ENCODE results near the gene RFT1.

The RFT1 gene

DNA sequence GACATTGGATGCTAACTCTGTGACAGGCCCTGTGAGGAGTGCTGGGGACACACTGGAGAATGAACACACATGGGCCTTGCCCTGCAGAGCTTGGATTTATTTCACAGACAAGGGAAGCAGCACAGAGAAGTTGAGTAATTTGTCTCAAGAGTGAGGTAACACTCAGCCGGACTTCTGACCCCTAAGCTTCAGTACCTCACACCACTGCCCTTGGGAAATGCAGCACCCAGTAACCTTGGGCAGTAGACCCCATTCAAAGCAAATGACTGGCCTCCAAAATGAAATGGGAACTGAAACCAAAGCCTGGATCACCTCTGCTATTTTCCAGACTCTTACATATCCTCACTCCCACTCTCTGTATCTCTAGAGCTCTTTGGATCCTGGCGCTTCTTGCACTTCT, 37.3 kb downstream of the RFT1 start:
- DNase-seq (ENCODE audit: extremely low spot score), result no peak
- ChIA-PET POLR2A (no interaction called here), CTCF (interaction anchor here (1.1 kb wide), 1 partner anchor 18 kb away, joined by 4 read pairs; no protein-coding TSS in a partner anchor)
- no peak for TF ChIP-seq ELF4 (IDR thresholded peaks at IDR 0.05)
- TF ChIP-seq SP1 (IDR thresholded peaks at IDR 0.05), result no peak
- TF ChIP-seq L3MBTL2 (conservative IDR thresholded peaks at IDR 0.05), result no peak
- no peak for TF ChIP-seq NFRKB (IDR thresholded peaks at IDR 0.05)
- no peak for TF ChIP-seq LEF1 (IDR thresholded peaks at IDR 0.05; ENCODE audit: borderline replicate concordance)
- TF ChIP-seq FOXM1 (IDR thresholded peaks at IDR 0.05; ENCODE audit: borderline replicate concordance), result no peak
- TF ChIP-seq FOXA1 (IDR thresholded peaks at IDR 0.05), result no peak
- no peak for TF ChIP-seq BHLHE40 (IDR thresholded peaks at IDR 0.05; ENCODE audit: borderline replicate concordance)
- TF ChIP-seq, protein P1, sequence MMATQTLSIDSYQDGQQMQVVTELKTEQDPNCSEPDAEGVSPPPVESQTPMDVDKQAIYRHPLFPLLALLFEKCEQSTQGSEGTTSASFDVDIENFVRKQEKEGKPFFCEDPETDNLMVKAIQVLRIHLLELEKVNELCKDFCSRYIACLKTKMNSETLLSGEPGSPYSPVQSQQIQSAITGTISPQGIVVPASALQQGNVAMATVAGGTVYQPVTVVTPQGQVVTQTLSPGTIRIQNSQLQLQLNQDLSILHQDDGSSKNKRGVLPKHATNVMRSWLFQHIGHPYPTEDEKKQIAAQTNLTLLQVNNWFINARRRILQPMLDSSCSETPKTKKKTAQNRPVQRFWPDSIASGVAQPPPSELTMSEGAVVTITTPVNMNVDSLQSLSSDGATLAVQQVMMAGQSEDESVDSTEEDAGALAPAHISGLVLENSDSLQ (IDR thresholded peaks at IDR 0.05), result no peak
- TF ChIP-seq ZNF384 (IDR thresholded peaks at IDR 0.05), result no peak
- no peak for TF ChIP-seq SUZ12 (IDR thresholded peaks at IDR 0.05)
- TF ChIP-seq TARDBP (IDR thresholded peaks at IDR 0.05), result no peak
- TF ChIP-seq HDGF (IDR thresholded peaks at IDR 0.05; ENCODE audit: borderline replicate concordance), result no peak
- no peak for TF ChIP-seq ARNT (IDR thresholded peaks at IDR 0.05)

DNA sequence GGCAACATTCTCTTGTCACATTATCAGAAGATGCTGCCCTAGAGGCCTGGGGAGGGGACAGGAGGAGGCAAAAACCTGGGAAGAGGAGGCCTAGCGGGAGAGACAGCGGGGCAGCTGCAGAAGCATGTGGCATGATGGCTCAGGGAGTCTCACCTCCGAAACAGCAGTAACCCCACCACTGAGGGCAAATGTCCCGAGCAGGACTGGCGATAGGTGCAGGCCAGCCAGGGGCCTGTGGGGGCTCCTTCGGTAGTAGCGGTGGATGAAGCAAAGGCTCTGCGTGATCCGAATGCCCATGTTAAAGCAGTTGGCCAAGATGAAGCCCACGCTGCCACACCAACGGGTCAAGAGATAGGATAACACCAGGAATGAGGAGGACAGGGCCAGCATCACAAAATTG, 38.0 kb downstream of the RFT1 start:
- no peak for DNase-seq (ENCODE audit: extremely low spot score)
- ChIA-PET CTCF (no interaction called here), POLR2A (no interaction called here)
- no peak for TF ChIP-seq BHLHE40 (IDR thresholded peaks at IDR 0.05; ENCODE audit: borderline replicate concordance)
- TF ChIP-seq HDGF (IDR thresholded peaks at IDR 0.05; ENCODE audit: borderline replicate concordance), result no peak
- TF ChIP-seq TARDBP (IDR thresholded peaks at IDR 0.05), result no peak
- no peak for TF ChIP-seq SUZ12 (IDR thresholded peaks at IDR 0.05)
- TF ChIP-seq, protein P1 (IDR thresholded peaks at IDR 0.05), result no peak
- no peak for TF ChIP-seq SP1 (IDR thresholded peaks at IDR 0.05)
- TF ChIP-seq CTBP1 (IDR thresholded peaks at IDR 0.05; ENCODE audit: borderline replicate concordance), result no peak
- no peak for TF ChIP-seq NFRKB (IDR thresholded peaks at IDR 0.05)
- no peak for TF ChIP-seq FOXM1 (IDR thresholded peaks at IDR 0.05; ENCODE audit: borderline replicate concordance)
- TF ChIP-seq L3MBTL2 (conservative IDR thresholded peaks at IDR 0.05), result no peak

DNA sequence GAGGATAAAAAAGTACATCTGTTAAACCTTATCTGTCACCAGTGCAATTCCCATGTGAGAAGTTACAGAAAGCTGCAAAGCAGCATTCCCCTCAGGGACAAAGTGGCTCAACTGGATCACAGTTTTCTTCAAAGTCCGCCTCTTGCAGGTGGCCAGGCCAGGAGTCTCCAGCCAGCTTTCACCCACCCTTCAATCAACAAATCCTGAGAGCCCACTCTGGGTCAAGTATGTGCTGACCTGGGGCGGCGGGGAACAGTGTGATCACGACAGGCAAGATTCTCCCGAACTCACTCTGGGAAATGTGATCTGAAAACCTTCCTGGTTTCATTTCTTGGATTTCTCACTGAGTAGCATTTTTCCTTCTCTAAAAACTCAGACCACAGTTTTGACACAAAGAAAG, 39.2 kb downstream of the RFT1 start:
- DNase-seq (ENCODE audit: extremely low spot score), result no peak
- CTCF ChIA-PET, result interaction anchor here (0.8 kb wide), 1 partner anchor 10 kb away, joined by 3 read pairs; no protein-coding TSS in a partner anchor
- TF ChIP-seq L3MBTL2 (conservative IDR thresholded peaks at IDR 0.05) (no peak), HDGF (IDR thresholded peaks at IDR 0.05; ENCODE audit: borderline replicate concordance) (no peak)
- POLR2A ChIA-PET, result no interaction called here

DNA sequence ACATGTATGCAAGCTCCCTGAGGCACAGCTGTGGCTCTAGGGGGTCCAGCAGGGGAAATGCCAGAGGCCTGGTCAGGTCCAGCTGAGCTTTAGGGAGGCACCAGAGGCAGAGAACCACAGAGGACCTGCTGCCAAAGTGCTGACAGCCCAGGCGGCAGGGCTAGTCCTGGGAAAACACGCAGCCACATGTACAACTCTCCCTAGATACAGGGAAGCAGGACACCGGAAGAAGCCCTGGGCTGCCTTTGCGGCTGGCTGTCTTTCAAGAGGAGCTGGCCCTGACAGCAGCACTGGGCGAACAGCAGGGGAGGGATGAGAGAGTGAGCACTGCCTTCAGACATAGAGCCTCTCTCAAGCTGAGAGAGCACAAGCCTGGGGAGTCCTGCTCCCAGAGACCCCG, 40.7 kb downstream of the RFT1 start:
- DNase-seq (ENCODE audit: extremely low spot score), result no peak
- CTCF ChIA-PET, result no interaction called here
- TF ChIP-seq ELF4 (IDR thresholded peaks at IDR 0.05) (no peak), HDGF (IDR thresholded peaks at IDR 0.05; ENCODE audit: borderline replicate concordance) (no peak), FOXM1 (IDR thresholded peaks at IDR 0.05; ENCODE audit: borderline replicate concordance) (no peak), FOXA1 (IDR thresholded peaks at IDR 0.05) (no peak), LEF1 (IDR thresholded peaks at IDR 0.05; ENCODE audit: borderline replicate concordance) (no peak), ARNT (IDR thresholded peaks at IDR 0.05) (no peak), L3MBTL2 (conservative IDR thresholded peaks at IDR 0.05) (no peak), ZNF384 (IDR thresholded peaks at IDR 0.05) (no peak), CTBP1 (IDR thresholded peaks at IDR 0.05; ENCODE audit: borderline replicate concordance) (no peak), TARDBP (IDR thresholded peaks at IDR 0.05) (no peak), SUZ12 (IDR thresholded peaks at IDR 0.05) (no peak), BHLHE40 (IDR thresholded peaks at IDR 0.05; ENCODE audit: borderline replicate concordance) (no peak)
- POLR2A ChIA-PET, result no interaction called here

DNA sequence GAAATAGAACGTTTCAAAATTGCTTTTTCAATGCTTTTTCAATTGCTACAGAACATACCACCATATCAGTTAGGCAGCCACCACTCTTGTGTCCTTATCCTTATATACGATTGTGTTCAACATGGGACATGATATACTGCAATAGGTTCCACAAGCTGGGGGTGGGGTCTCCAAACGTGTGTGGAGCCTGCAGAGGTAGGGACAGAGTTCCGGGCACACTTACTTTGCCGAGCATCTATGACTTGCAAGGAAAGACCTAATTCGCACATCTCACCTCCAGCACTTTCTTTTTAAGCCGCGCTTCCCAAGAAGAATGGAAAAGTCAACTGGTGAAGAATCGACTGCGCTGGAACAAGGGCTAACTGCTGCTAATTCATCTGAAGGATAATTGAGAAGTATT, 44.8 kb downstream of the RFT1 start:
- ChIA-PET POLR2A (no interaction called here), CTCF (no interaction called here)
- TF ChIP-seq SP1 (IDR thresholded peaks at IDR 0.05) (no peak), NFRKB (IDR thresholded peaks at IDR 0.05) (no peak), FOXM1 (IDR thresholded peaks at IDR 0.05; ENCODE audit: borderline replicate concordance) (no peak), BHLHE40 (IDR thresholded peaks at IDR 0.05; ENCODE audit: borderline replicate concordance) (no peak), ARNT (IDR thresholded peaks at IDR 0.05) (no peak), FOXA1 (IDR thresholded peaks at IDR 0.05) (no peak), CTBP1 (IDR thresholded peaks at IDR 0.05; ENCODE audit: borderline replicate concordance) (no peak), FOXK2 (IDR thresholded peaks at IDR 0.05) (no peak), L3MBTL2 (conservative IDR thresholded peaks at IDR 0.05) (no peak), ELF4 (IDR thresholded peaks at IDR 0.05) (no peak), ZNF384 (IDR thresholded peaks at IDR 0.05) (no peak), TARDBP (IDR thresholded peaks at IDR 0.05) (no peak), SUZ12 (IDR thresholded peaks at IDR 0.05) (no peak)
- TF ChIP-seq, protein P1 (IDR thresholded peaks at IDR 0.05), result no peak
- no peak for DNase-seq (ENCODE audit: extremely low spot score)

DNA sequence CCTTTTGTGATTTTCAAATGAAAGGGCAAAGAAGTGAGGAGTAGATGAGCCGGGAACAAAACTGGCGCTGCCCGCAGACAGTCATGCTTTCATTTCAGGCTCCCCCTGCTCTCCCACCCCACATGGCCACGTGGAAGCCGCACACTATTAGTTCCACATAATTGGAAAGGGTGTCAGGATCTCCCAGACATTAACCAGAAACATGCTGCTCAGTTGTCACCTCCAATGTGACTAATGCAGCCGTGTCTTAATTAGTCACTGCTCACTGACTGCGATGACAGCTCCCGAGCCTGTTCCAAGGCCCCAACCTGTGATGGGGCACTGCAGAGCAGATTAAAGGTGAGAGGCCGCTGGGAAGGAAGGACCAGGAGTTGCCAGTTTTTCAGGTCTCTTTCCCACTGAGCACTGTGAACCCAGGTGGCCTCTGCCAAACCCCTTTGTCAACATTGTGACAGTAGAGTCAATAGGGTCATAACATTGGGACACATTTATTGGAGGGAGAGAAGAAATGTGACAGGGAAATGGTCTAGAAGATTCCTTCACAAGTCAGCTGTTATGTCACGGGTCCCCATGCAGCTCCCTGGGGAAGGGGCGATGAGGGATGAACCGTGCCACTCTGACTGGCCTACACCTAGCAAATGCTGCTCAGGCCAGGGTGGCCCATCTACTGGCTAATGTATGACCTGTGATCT, 45.8 kb downstream of the RFT1 start:
- no peak for DNase-seq (ENCODE audit: extremely low spot score)
- TF ChIP-seq CTBP1 (IDR thresholded peaks at IDR 0.05; ENCODE audit: borderline replicate concordance) (no peak), L3MBTL2 (conservative IDR thresholded peaks at IDR 0.05) (no peak), ZNF384 (IDR thresholded peaks at IDR 0.05) (no peak), LEF1 (IDR thresholded peaks at IDR 0.05; ENCODE audit: borderline replicate concordance) (no peak), HDGF (IDR thresholded peaks at IDR 0.05; ENCODE audit: borderline replicate concordance) (no peak), ELF4 (IDR thresholded peaks at IDR 0.05) (no peak), SP1 (IDR thresholded peaks at IDR 0.05) (no peak), FOXM1 (IDR thresholded peaks at IDR 0.05; ENCODE audit: borderline replicate concordance) (no peak), FOXA1 (IDR thresholded peaks at IDR 0.05) (no peak), ARNT (IDR thresholded peaks at IDR 0.05) (no peak), FOXK2 (IDR thresholded peaks at IDR 0.05) (no peak), NFRKB (IDR thresholded peaks at IDR 0.05) (no peak), BHLHE40 (IDR thresholded peaks at IDR 0.05; ENCODE audit: borderline replicate concordance) (no peak), TARDBP (IDR thresholded peaks at IDR 0.05) (no peak), SUZ12 (IDR thresholded peaks at IDR 0.05) (no peak)
- TF ChIP-seq, protein P1 (IDR thresholded peaks at IDR 0.05), result no peak
- ChIA-PET CTCF (no interaction called here), POLR2A (no interaction called here)
